SK-N-SH (cell line): ENCODE results near the gene KLF7. TPM values are rescaled to one million over a fixed set of nuclear protein-coding genes. Genes with fewer than 3 reads are reported as not detected.

Experiments used
- CTCF ChIA-PET: fragments of 300-600, 350-600 bp; formaldehyde crosslinking; extraction: SDS; loops from one replicate; lab custom pipeline; 2021; lab: Yijun Ruan, JAX
- POLR2A ChIA-PET: fragments of 350-600 bp; sonication (Branson Sonifier 250); formaldehyde crosslinking; extraction: SDS; loops from one replicate; lab custom pipeline; 2020; ENCODE audit warnings: antibody characterized with exemption, inconsistent platforms; lab: Yijun Ruan, JAX
- DNase-seq: peaks from one replicate; pipeline ENCODE4 v3.0.0; 2012
- H2AFZ ChIP-seq: fragments of 200-600 bp; sonication (generic); 2 replicates; pipeline ENCODE4 v1.8.1; 2016; ENCODE audit warnings: antibody characterized with exemption, mild to moderate bottlenecking, low read depth
- H3F3A ChIP-seq: fragments of 200-600 bp; sonication (generic); replicated peaks from 2 replicates; pipeline ENCODE3; 2016; ENCODE audit warnings: antibody characterized with exemption, mild to moderate bottlenecking; ENCODE audit not compliant: insufficient read depth
- H3K27ac ChIP-seq, 2 experiments: fragments of 200-500 bp in 1 of 2; fragments of 200-600 bp in 1 of 2; sonication (Bioruptor generic) in 1 of 2; sonication (generic), shearing (Covaris generic) in 1 of 2; 2 replicates each; pipeline versions ENCODE4 v1.5.1 to v1.6.1; 2014 to 2016; ENCODE audit warnings: low read depth in 2 of 2, inconsistent platforms in 1 of 2, low read length in 1 of 2, mild to moderate bottlenecking in 1 of 2, mixed read lengths in 1 of 2
- H3K27me3 ChIP-seq: fragments of 200-600 bp; sonication (generic), shearing (Covaris generic); 2 replicates; pipeline ENCODE4 v1.6.1; 2016; ENCODE audit warnings: mixed run types; ENCODE audit not compliant: insufficient read depth
- H3K36me3 ChIP-seq, 2 experiments: fragments of 200-500 bp in 1 of 2; fragments of 200-600 bp in 1 of 2; sonication (Bioruptor generic) in 1 of 2; sonication (generic) in 1 of 2; replicated peaks in 1 of 2; 2 replicates each; pipeline versions ENCODE3 to v1.5.1; 2014 to 2016; ENCODE audit warnings: low read length in 1 of 2, mild to moderate bottlenecking in 1 of 2; ENCODE audit not compliant: insufficient read depth in 2 of 2, control insufficient read depth in 1 of 2
- H3K4me1 ChIP-seq, 2 experiments: fragments of 200-500 bp in 1 of 2; fragments of 200-600 bp in 1 of 2; sonication (Bioruptor generic) in 1 of 2; sonication (generic), shearing (Covaris generic) in 1 of 2; 2 replicates each; pipeline versions ENCODE4 v1.5.1 to v1.6.1; 2014 to 2016; ENCODE audit warnings: low read depth in 1 of 2, low read length in 1 of 2, mixed run types in 1 of 2; ENCODE audit not compliant: insufficient read depth in 2 of 2, control insufficient read depth in 1 of 2
- H3K4me2 ChIP-seq: fragments of 200-600 bp; sonication (generic), shearing (Covaris generic); 2 replicates; pipeline ENCODE4 v1.6.1; 2017; ENCODE audit warnings: mixed run types
- H3K4me3 ChIP-seq, 2 experiments: fragments of 200-500 bp in 1 of 2; fragments of 200-600 bp in 1 of 2; sonication (Bioruptor generic) in 1 of 2; sonication (generic), shearing (Covaris generic) in 1 of 2; 2 replicates each; pipeline versions ENCODE4 v1.5.1 to v1.8.1; 2014 to 2016; ENCODE audit warnings: low read depth in 2 of 2, inconsistent platforms in 1 of 2, low read length in 1 of 2, mild to moderate bottlenecking in 1 of 2, mixed read lengths in 1 of 2, moderate library complexity in 1 of 2
- H3K79me2 ChIP-seq: fragments of 200-600 bp; sonication (generic); 2 replicates; pipeline ENCODE4 v1.8.1; 2017; ENCODE audit warnings: mild to moderate bottlenecking; ENCODE audit not compliant: insufficient read depth
- H3K9ac ChIP-seq: fragments of 200-600 bp; sonication (generic); 2 replicates; pipeline ENCODE4 v1.6.1; 2017; ENCODE audit warnings: mixed run types
- H3K9me2 ChIP-seq: fragments of 200-600 bp; sonication (generic); 2 replicates; pipeline ENCODE4 v1.6.1; 2017; ENCODE audit warnings: mixed run types
- H3K9me3 ChIP-seq: fragments of 200-600 bp; sonication (generic); 2 replicates; pipeline ENCODE4 v1.6.1; 2017; ENCODE audit warnings: mixed run types, mild to moderate bottlenecking, moderate library complexity
- H4K20me1 ChIP-seq: fragments of 200-600 bp; sonication (generic); 2 replicates; pipeline ENCODE4 v1.6.1; 2017; ENCODE audit warnings: mild to moderate bottlenecking, mixed run types; ENCODE audit not compliant: insufficient read depth
- FOSL2 ChIP-seq: IDR thresholded peaks from 2 replicates; pipeline ENCODE4 v1.4.0; 2012; ENCODE audit warnings: low read depth, mild to moderate bottlenecking, moderate library complexity, borderline replicate concordance
- FOXJ3 ChIP-seq: sonication (generic); formaldehyde crosslinking; IDR thresholded peaks from 2 replicates; pipeline ENCODE4 v1.5.1; 2020; ENCODE audit warnings: mild to moderate bottlenecking, missing genetic modification reagents
- IRF3 ChIP-seq: fragments of 150-350 bp; IDR thresholded peaks from 2 replicates; pipeline ENCODE4 v1.6.1; 2016; ENCODE audit warnings: mild to moderate bottlenecking, low read depth, low read length
- MAX ChIP-seq: IDR thresholded peaks from 2 replicates; pipeline ENCODE4 v1.4.0; 2012; ENCODE audit warnings: low read depth
- MXI1 ChIP-seq: IDR thresholded peaks from 2 replicates; pipeline ENCODE4 v1.6.1; 2012; ENCODE audit warnings: mild to moderate bottlenecking, low read depth, low read length, improper control_type of control experiment
- PBX3 ChIP-seq: IDR thresholded peaks from 2 replicates; pipeline ENCODE4; 2012
- POLR2AphosphoS5 ChIP-seq: IDR thresholded peaks from 2 replicates; pipeline ENCODE4 v1.6.1; 2012; ENCODE audit warnings: low read depth, low read length
- REST ChIP-seq: IDR thresholded peaks from 2 replicates; pipeline ENCODE4 v1.6.1; 2012; ENCODE audit warnings: mild to moderate bottlenecking, low read depth, low read length, moderate library complexity
- SMC3 ChIP-seq: IDR thresholded peaks from 2 replicates; pipeline ENCODE4 v1.6.1; 2012; ENCODE audit warnings: low read depth, low read length, improper control_type of control experiment
- TCF12 ChIP-seq: IDR thresholded peaks from 2 replicates; pipeline ENCODE4 v1.4.0; 2012
- USF2 ChIP-seq: fragments of 150-350 bp; IDR thresholded peaks from 2 replicates; pipeline ENCODE4 v1.6.1; 2017; ENCODE audit warnings: antibody characterized with exemption, low read length, low read depth, borderline replicate concordance
- WGBS: methylation state at CpG from one replicate; pipeline ENCODE4 v1.1.6; 2017; ENCODE audit warnings: low lambda C conversion rate; 5-methylcytosine and 5-hydroxymethylcytosine counted together
- polyA plus RNA-seq, 3 experiments: library from polyadenylated mRNA; depleted of rRNA; stranded (reverse); fragments of >200 nt; gene quantifications; 2 replicates each; pipeline ENCODE4 v1.2.3, GENCODE V29; 2012

Gene KLF7
- polyA plus RNA-seq, 1 of the 3 experiments (the other 2 are of a cell fraction), result 7.5 TPM

- TF ChIP-seq PBX3, result peak; percentile 44
- peak; percentile 22; the same call in 1 of the 2 replicates for TF ChIP-seq REST
- TF ChIP-seq USF2, result no peak
- TF ChIP-seq SMC3, result 0 out of 2 replicates have a peak, but pooled peaks have one; percentile 12
- TF ChIP-seq MAX, result 0 out of 2 replicates have a peak, but pooled peaks have one; percentile 31
Observed at GRCh38 chr2:207163053-207163755, 2.5 kb downstream of the KLF7 start (continued).

GRCh38 chr2:207162316-207162715 is 3.4 kb downstream of the KLF7 start:
- H3K9ac ChIP-seq, result peak overlapping the region; percentile 96
- H3F3A ChIP-seq, result peaks cover 29% of the 10 kb centered on the region
- peaks cover 22 to 40% of the 10 kb centered on the region in 2 experiments for H3K4me1 ChIP-seq
- WGBS, result 18% methylated on average over 8 of the region's 8 CpGs
- H3K4me2 ChIP-seq, result peak overlapping the region; percentile 83
- peaks cover 4 to 9% of the 10 kb centered on the region in 2 experiments for H3K36me3 ChIP-seq
- H2AFZ ChIP-seq, result no peak overlapping the region
- H3K27me3 ChIP-seq, result no peaks in the 10 kb centered on the region
- H3K9me2 ChIP-seq, result no peaks in the 10 kb centered on the region
- DNase-seq, result no peak
- ChIA-PET POLR2A (interaction anchor here (1.0 to 1.9 kb wide), 8 partner anchors 73 to 311 kb away, joined by 3 to 9 read pairs (median 4); no protein-coding TSS in a partner anchor), CTCF (interaction anchor here (0.7 to 10.4 kb wide), 8 partner anchors 10 to 362 kb away, joined by 3 to 87 read pairs (median 4); no protein-coding TSS in a partner anchor)
- peaks cover 85% of the 10 kb centered on the region for H3K79me2 ChIP-seq
- H4K20me1 ChIP-seq, result peaks cover 59% of the 10 kb centered on the region
- TF ChIP-seq IRF3 (no peak), FOSL2 (peak; percentile 19; the same call in 1 of the 2 replicates), PBX3 (0 out of 2 replicates have a peak, but pooled peaks have one; percentile 41), TCF12 (0 out of 2 replicates have a peak, but pooled peaks have one; percentile 11), USF2 (no peak), FOXJ3 (CRISPR knock-in tag) (no peak), MXI1 (no peak), POLR2AphosphoS5 (0 out of 2 replicates have a peak, but pooled peaks have one; percentile 13)
- H3K4me3 ChIP-seq, result peak overlapping the region; percentile 91 to 93
- no peaks in the 10 kb centered on the region for H3K9me3 ChIP-seq
- H3K27ac ChIP-seq, result peak overlapping the region; percentile 91 to 98
